NK-92 (cell line): ENCODE results near the gene MOB4.
"Not testable (repeated sequence)": the region's sequence is repeated elsewhere in the genome, so short reads cannot be mapped to it uniquely, and the experiment has no call there.

ENCODE experiments used
- DNase-seq: peaks from one replicate; lab custom pipeline; 2025; ENCODE audit not compliant: unreplicated experiment; lab: John Stamatoyannopoulos, UW

The MOB4 gene

DNA sequence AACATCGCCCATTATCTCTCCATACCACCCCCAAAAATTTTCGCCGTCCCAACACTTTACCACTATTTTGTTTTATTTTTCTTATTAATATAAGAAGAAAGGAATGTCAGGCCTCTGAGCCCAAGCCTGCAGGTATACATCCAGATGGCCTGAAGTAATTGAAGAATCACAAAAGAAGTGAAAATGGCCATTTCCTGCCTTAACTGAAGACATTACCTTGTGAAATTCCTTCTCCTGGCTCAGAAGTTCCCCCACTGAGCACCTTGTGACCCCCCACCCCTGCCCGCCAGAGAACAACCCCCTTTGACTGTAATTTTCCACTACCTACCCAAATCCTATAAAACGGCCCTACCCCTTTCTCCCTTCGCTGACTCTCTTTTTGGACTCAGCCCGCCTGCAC is 71.4 kb downstream of the MOB4 start:
- DNase-seq = not testable (repeated sequence)

DNA sequence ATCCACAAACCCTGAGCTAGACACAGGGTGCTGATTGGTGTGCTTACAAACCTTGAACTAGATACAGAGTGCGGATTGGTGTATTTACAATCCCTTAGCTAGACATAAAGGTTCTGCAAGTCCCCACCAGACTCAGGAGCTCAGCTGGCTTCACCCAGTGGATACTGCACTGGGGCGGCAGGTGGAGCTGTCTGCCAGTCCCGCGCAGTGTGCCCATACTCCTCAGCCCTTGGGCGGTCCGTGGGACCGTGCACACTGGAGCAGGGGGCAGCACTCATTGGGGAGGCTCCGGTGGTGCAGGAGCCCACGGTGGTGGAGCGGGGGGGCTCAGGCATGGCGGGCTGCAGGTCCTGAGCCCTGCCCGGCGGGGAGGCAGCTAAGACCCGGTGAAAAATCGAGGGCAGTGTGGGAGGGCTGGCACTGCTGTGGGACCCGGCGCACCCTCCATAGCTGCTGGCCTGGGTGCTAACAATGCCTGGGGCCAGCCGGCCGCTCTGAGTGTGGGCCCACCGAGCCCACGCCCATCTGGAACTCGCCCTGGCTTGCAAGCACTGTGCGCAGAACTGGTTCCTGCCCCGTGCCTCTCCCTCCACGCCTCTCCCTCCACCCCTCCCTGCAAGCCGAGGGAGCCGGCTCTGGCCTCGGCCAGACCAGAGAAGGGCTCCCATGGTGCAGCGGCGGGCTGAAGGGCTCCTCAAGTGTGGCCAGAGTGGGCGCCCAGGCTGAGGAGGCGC is 75.6 kb downstream of the MOB4 start:
- no peak for DNase-seq

DNA sequence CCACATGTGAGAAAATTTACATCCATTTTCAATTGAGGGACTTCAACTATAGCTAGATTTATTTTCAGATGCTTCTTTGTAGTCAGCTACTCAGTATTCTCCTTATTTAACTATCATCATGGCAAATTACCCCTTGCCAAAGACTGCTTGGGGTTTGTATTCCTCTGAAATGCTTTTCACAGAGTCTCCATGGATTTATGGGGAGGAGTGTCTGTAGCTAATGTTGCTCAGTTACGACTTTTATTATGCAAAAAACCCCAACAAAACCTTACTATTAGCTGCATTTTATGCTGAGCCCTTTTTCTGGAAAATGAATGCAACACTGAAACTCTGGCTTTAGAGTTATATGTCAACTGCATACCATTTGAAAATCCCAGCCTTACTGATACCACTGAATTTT is 80.9 kb downstream of the MOB4 start:
- DNase-seq = no peak

DNA sequence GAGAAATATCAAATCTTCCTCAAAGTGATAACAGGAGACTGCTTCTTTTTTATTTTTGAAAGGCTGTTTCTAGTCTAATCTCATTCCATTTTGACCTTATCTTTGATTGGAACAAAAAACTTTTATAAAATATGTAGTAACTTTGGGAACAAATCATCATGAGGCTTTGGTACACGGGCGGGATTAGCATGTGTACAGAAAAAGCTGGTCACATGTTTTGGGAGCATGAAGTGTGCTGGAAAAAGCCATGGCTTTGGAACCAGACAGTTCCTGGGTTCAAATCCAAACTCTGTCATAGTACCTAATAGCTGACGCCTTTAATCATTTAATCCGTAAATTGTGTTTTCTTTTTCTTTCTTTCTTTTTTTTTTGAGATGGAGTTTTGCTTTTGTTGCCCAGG is 81.3 kb downstream of the MOB4 start:
- DNase-seq = no peak

DNA sequence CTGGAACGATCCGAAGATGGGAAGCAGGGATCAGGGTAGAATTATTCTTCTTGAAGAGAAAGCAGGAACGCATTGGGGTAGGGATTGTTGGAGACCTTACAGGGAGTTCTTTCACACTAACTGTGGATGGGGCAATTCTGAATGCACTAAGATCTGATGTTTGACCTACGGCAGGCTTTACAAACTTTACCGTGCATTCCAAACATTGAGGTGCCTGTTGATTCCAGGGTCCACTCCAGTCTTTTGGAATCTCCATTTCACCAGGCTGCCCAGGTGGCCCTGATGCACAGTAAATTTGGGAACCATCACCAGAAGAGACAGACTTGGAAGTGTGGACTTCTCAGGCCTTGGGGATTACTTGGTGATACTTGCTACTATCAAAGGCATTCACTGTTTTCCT is 82.6 kb downstream of the MOB4 start:
- no peak for DNase-seq

DNA sequence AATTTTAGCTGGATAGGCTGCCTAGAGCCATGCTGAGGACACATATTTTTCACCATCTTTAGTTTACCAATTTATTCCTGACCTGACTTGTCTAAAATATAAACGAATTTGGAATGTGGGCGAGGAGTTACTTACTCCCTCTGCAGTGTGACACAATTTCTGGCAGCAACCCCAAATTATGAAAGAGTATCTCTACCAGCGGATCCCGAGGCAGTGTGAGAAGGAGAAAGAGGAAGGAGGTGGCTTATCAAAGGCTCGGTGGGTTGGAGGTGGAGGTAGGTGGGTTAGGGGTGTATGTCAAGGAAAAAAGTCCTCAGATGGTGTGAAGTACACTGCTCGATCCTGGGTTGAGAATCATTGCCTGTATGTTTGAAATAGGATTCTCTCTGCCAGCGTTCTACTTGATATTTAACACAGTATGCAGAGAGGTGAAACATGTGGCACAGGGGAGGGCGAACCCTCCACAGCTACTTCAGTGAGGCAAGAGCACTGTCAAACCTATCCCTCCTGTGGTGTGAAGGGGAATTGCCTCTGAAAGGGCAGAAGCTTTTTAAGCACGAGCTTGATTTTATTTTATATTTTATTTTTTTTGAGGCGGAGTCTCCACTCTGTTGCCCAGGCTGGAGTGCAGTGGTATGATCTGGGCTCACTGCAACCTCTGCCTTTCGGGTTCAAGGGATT is 83.6 kb downstream of the MOB4 start:
- DNase-seq = no peak

DNA sequence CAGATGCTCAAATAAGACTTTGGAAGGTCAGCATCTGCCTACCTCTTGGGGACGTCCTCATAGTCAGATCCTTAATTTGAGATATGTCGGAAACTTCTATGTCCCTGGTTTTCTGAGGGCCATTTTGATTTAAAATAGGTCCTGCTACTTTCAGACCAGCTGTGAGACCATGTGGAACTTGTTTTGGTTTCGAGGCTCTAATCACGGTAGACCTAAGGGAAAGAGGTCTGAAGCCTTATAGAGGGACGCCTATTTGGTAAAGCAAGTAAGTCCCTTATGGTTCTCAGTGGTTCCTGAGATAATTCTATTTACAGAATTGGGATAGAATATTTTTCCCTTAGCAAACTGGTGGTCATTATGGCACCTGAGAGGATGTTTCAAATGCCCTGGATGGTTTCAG is 84.4 kb downstream of the MOB4 start:
- no peak for DNase-seq

DNA sequence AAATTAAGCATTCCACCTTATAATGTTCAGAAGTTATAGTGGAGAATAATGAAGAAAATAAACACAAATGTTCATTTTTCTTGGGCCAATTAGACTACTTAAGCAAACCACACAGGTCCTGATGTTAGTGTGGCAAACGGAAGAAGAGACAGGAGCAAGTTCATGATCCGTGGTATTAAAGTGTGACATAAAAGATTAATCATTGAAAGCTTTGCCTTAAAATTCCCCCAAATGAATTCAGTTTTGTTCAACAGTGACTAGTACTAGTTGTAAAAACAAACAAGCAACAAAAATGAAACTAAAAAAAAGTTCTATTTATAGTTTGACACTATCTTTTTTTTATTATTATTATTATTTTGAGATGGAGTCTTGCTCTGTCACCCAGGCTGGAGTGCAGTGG is 85.9 kb downstream of the MOB4 start:
- no peak for DNase-seq
